ENCODE results near the gene ATRIP. TPM values are rescaled to one million over a fixed set of nuclear protein-coding genes. Genes with fewer than 3 reads are reported as not detected.
A peak's percentile ranks its signal among the peaks of the same experiment; 100 is the strongest.

Gene ATRIP
- total and polyA plus RNA-seq, 8 donors, result 2.0 to 4.8 (median 3.0) TPM

GRCh38 chr3:48419149-48419548 is 27.4 kb upstream of the ATRIP start:
- Histone ChIP-seq H3K27me3 (no peaks in the 10 kb centered on the region), H3K9me3 (no peaks in the 10 kb centered on the region), H3K36me3 (peaks cover 0 to 44% (median 25%) of the 10 kb centered on the region in 3 donors), H3K27ac (no peak overlapping the region), H3K4me3 (no peak overlapping the region), H3K4me1 (no peaks in the 10 kb centered on the region)
- no peak for ATAC-seq
- no peak for FAIRE-seq
- intact Hi-C loops (cut with DNase I), result no loop called here
- peak in 1 of 6 donors; percentile 8 for DNase-seq
- 88 to 94% methylated on average over 9 of the region's 9 CpGs for WGBS, 2 donors
- TF ChIP-seq CTCF (IDR thresholded peaks at IDR 0.05), result no peak

- 91% methylated on average over 17 of the region's 17 CpGs for WGBS, 2 donors
- ATAC-seq, result no peak
- Histone ChIP-seq H3K9me3 (no peaks in the 10 kb centered on the region), H3K36me3 (peaks cover 0 to 39% (median 25%) of the 10 kb centered on the region in 3 donors), H3K27me3 (no peaks in the 10 kb centered on the region), H3K27ac (no peak overlapping the region), H3K4me3 (no peak overlapping the region), H3K4me1 (no peaks in the 10 kb centered on the region)
- intact Hi-C loops (cut with DNase I), result no loop called here
- TF ChIP-seq CTCF (IDR thresholded peaks at IDR 0.05), result no peak
- no peak for DNase-seq
- no peak for FAIRE-seq
These were observed 26.9 kb upstream of the ATRIP start for GRCh38 chr3:48419597-48419996.

- no peak for TF ChIP-seq CTCF (IDR thresholded peaks at IDR 0.05)
- FAIRE-seq, result no peak
- ATAC-seq, result no peak
- Histone ChIP-seq H3K27me3 (no peaks in the 10 kb centered on the region), H3K4me1 (no peaks in the 10 kb centered on the region), H3K27ac (no peak overlapping the region), H3K9me3 (no peaks in the 10 kb centered on the region), H3K4me3 (no peak overlapping the region), H3K36me3 (peaks cover 0 to 31% (median 21%) of the 10 kb centered on the region in 3 donors)
- DNase-seq, result no peak
- intact Hi-C loops (cut with DNase I), result no loop called here
- 87 to 89% methylated on average over 14 of the region's 14 CpGs for WGBS, 2 donors
These were observed 26.0 kb upstream of the ATRIP start for GRCh38 chr3:48420561-48420960.

- no peak overlapping the region for H3K4me3 ChIP-seq
- DNase-seq, result no peak
- no peaks in the 10 kb centered on the region for H3K9me3 ChIP-seq
- H3K27me3 ChIP-seq, result no peaks in the 10 kb centered on the region
- FAIRE-seq, result no peak
- peaks cover 0 to 4% (median 0%) of the 10 kb centered on the region in 3 donors for H3K4me1 ChIP-seq
- WGBS, 2 donors, result 65 to 74% methylated on average over 3 of the region's 3 CpGs
- no peak for ATAC-seq
- peaks cover 0 to 18% (median 16%) of the 10 kb centered on the region in 3 donors for H3K36me3 ChIP-seq
- intact Hi-C loops (cut with DNase I), result no loop called here
- H3K27ac ChIP-seq, result no peak overlapping the region
- TF ChIP-seq CTCF (IDR thresholded peaks at IDR 0.05), result no peak
These were observed 24.3 kb upstream of the ATRIP start for GRCh38 chr3:48422272-48422671.

GRCh38 chr3:48422681-48423080 is 23.9 kb upstream of the ATRIP start:
- H3K27ac ChIP-seq, result no peak overlapping the region
- no peaks in the 10 kb centered on the region for H3K27me3 ChIP-seq
- no peak for FAIRE-seq
- ATAC-seq, result no peak
- intact Hi-C loops (cut with DNase I), result no loop called here
- H3K36me3 ChIP-seq, result peaks cover 0 to 14% (median 12%) of the 10 kb centered on the region in 3 donors
- WGBS, 2 donors, result 86 to 90% methylated on average over 8 of the region's 8 CpGs
- H3K4me1 ChIP-seq, result peaks cover 0 to 5% (median 2%) of the 10 kb centered on the region in 3 donors
- no peaks in the 10 kb centered on the region for H3K9me3 ChIP-seq
- H3K4me3 ChIP-seq, result no peak overlapping the region
- DNase-seq, result no peak
- no peak for TF ChIP-seq CTCF (IDR thresholded peaks at IDR 0.05)

Measured in pancreas (tissue), 10 donors.